Nephron (organoid): ENCODE results near the gene LGR5.
A peak's percentile ranks its signal among the peaks of the same experiment; 100 is the strongest.
"Not testable (repeated sequence)": the region's sequence is repeated elsewhere in the genome, so short reads cannot be mapped to it uniquely, and the experiment has no call there.

ENCODE experiments used
- H3K27ac Mint-ChIP-seq, 3 experiments: 2 replicates each; pipeline ENCODE4 v1.8.0; 2020; ENCODE audit warnings: mixed read lengths in 3 of 3, mild to moderate bottlenecking in 2 of 3, moderate library complexity in 1 of 3
- H3K27me3 Mint-ChIP-seq: 2 replicates; pipeline ENCODE4 v1.8.0; 2021; ENCODE audit warnings: low read depth, mild to moderate bottlenecking, moderate library complexity, mixed read lengths
- H3K36me3 Mint-ChIP-seq: 2 replicates; pipeline ENCODE4 v1.8.0; 2020; ENCODE audit warnings: low read depth, mixed read lengths
- H3K4me1 Mint-ChIP-seq: 2 replicates; pipeline ENCODE4 v1.8.0; 2020; ENCODE audit warnings: mixed read lengths
- H3K4me3 Mint-ChIP-seq, 3 experiments: 2 replicates each; pipeline ENCODE4 v1.8.0; 2020; ENCODE audit warnings: mild to moderate bottlenecking in 3 of 3, mixed read lengths in 3 of 3, moderate library complexity in 2 of 3
- H3K9me3 Mint-ChIP-seq: 2 replicates; pipeline ENCODE4 v1.8.0; 2020; ENCODE audit warnings: mixed read lengths
- CTCF ChIP-seq, 3 experiments: fragments of 200-600 bp; sonication (generic); IDR thresholded peaks; one replicate each; pipeline ENCODE4 v1.5.0; 2021; ENCODE audit warnings: antibody characterized with exemption in 3 of 3; ENCODE audit not compliant: unreplicated experiment in 3 of 3

The LGR5 gene

GRCh38 chr12:71556875-71557274 lies 117.3 kb downstream of the LGR5 start:
- Mint-ChIP-seq H3K4me3 (no peak overlapping the region), H3K27ac (peak overlapping the region in 1 of 3 experiments; percentile 30), H3K27me3 (peaks cover 9% of the 10 kb centered on the region)

GRCh38 chr12:71558445-71558844 lies 118.8 kb downstream of the LGR5 start:
- Mint-ChIP-seq H3K36me3 (peaks cover 32% of the 10 kb centered on the region), H3K27ac (peak overlapping the region in 1 of 3 experiments; percentile 48), H3K27me3 (peaks cover 9% of the 10 kb centered on the region), H3K4me1 (no peaks in the 10 kb centered on the region), H3K9me3 (no peaks in the 10 kb centered on the region), H3K4me3 (no peak overlapping the region)
- no peak for TF ChIP-seq CTCF (IDR thresholded peaks at IDR 0.05; ENCODE audit: unreplicated experiment in 3 of 3)

More at GRCh38 chr12:71556875-71557274, 117.3 kb downstream of the LGR5 start:
- peaks cover 27% of the 10 kb centered on the region for H3K36me3 Mint-ChIP-seq
- TF ChIP-seq CTCF (IDR thresholded peaks at IDR 0.05; ENCODE audit: unreplicated experiment in 3 of 3): no peak
- no peaks in the 10 kb centered on the region for H3K4me1 Mint-ChIP-seq
- H3K9me3 Mint-ChIP-seq: no peaks in the 10 kb centered on the region

DNA sequence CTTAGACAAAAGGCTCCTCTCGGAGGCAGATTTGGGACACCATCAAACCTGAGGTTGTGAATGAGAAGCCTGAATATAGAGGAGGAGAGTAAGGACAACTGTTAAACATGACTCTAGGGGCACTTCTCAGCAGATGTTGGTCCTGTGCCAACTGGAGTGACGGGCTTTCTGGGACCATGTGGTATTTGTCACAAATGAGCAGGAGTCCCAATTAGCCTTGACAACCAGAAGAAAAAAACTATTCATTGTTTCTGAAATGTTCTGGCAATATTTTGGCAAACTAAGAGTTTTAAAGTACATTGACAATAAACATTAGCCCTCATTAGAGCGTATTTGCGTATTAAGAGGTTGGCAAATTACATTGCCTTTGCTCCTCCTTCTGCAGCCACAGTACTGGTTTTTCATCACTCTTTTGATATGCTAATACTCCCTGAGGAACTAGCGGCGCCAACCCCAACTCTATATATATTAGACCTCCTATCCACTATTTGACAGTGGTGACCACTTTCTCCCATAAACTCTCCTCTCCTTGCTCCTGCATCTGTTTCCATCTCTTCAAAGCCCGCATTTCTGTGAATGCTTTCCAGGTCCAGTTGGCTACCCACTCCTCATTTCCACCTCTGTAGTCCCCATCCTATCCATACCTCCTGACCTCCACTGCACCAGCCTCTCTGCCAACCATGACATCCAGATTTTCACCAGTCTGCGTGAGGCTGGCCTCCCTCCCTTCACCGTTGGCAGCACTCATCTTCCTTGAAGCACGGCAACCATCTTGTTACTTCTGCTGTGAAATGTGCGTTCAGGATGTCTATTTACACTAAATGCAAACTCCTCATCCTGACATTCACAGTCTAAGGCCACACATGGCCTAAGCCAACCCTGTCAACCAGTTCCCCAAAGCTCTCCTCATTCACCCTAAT lies 123.3 kb downstream of the LGR5 start:
- Mint-ChIP-seq H3K9me3 (no peaks in the 10 kb centered on the region), H3K4me3 (no peak overlapping the region), H3K27me3 (peaks cover 15% of the 10 kb centered on the region), H3K27ac (no peak overlapping the region), H3K36me3 (peaks cover 21% of the 10 kb centered on the region), H3K4me1 (no peaks in the 10 kb centered on the region)
- TF ChIP-seq CTCF (IDR thresholded peaks at IDR 0.05; ENCODE audit: unreplicated experiment in 3 of 3): no peak

DNA sequence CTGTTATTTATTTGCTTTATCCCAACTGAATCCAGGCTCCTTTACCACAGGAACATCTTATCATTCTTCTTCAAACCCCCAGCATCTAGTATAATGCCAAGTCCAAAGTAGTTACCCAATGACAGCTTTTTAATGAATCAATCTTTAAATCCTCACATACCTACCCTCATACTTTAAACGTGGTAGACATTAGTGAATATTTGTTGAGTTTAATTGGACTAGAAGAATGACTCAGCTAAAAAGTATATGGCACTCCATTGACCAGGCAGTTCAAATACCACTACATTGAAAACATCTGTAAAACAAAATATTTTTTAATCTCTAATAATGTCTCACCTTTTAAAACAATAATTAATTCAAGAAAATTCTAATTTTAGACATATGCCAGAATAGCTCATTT lies 125.9 kb downstream of the LGR5 start:
- H3K9me3 Mint-ChIP-seq: no peaks in the 10 kb centered on the region
- no peaks in the 10 kb centered on the region for H3K4me1 Mint-ChIP-seq
- peaks cover 40% of the 10 kb centered on the region for H3K36me3 Mint-ChIP-seq
- no peak for TF ChIP-seq CTCF (IDR thresholded peaks at IDR 0.05; ENCODE audit: unreplicated experiment in 3 of 3)
- H3K27me3 Mint-ChIP-seq: peaks cover 28% of the 10 kb centered on the region
- no peak overlapping the region for H3K4me3 Mint-ChIP-seq
- H3K27ac Mint-ChIP-seq: no peak overlapping the region

- Mint-ChIP-seq H3K36me3 (peaks cover 40% of the 10 kb centered on the region), H3K9me3 (no peaks in the 10 kb centered on the region), H3K27me3 (peaks cover 25% of the 10 kb centered on the region), H3K27ac (no peak overlapping the region), H3K4me1 (no peaks in the 10 kb centered on the region), H3K4me3 (no peak overlapping the region)
- no peak for TF ChIP-seq CTCF (IDR thresholded peaks at IDR 0.05; ENCODE audit: unreplicated experiment in 3 of 3)
Observed at GRCh38 chr12:71566655-71567054, 127.1 kb downstream of the LGR5 start.

- peaks cover 40% of the 10 kb centered on the region for H3K36me3 Mint-ChIP-seq
- H3K4me3 Mint-ChIP-seq: no peak overlapping the region
- H3K9me3 Mint-ChIP-seq: no peaks in the 10 kb centered on the region
- TF ChIP-seq CTCF (IDR thresholded peaks at IDR 0.05; ENCODE audit: unreplicated experiment in 3 of 3): no peak
- H3K27ac Mint-ChIP-seq: peak overlapping the region in 1 of 3 experiments; percentile 34
- H3K4me1 Mint-ChIP-seq: no peaks in the 10 kb centered on the region
- peaks cover 34% of the 10 kb centered on the region for H3K27me3 Mint-ChIP-seq
Observed at GRCh38 chr12:71567537-71567936, 127.9 kb downstream of the LGR5 start.

GRCh38 chr12:71569885-71570284 lies 130.3 kb downstream of the LGR5 start:
- not testable (repeated sequence) for H3K4me1 Mint-ChIP-seq, H3K27ac Mint-ChIP-seq, H3K9me3 Mint-ChIP-seq, H3K4me3 Mint-ChIP-seq
- H3K27me3 Mint-ChIP-seq: peaks cover 42% of the 10 kb centered on the region
- H3K36me3 Mint-ChIP-seq: peaks cover 43% of the 10 kb centered on the region
